OCI-LY1 (cell line): ENCODE data around the gene RRAD.

Experiments
- H2AFZ ChIP-seq: fragments of 200-600 bp; sonication (generic), shearing (Covaris generic); 2 replicates; pipeline ENCODE4 v1.6.0; 2014; ENCODE audit warnings: antibody characterized with exemption, mild to moderate bottlenecking, low read length
- H3F3A ChIP-seq: fragments of 200-600 bp; sonication (generic), shearing (Covaris generic); 2 replicates; pipeline ENCODE4 v1.6.0; 2014; ENCODE audit warnings: mild to moderate bottlenecking, antibody characterized with exemption, low read length, moderate library complexity; ENCODE audit not compliant: insufficient read depth
- H3K27ac ChIP-seq: fragments of 200-600 bp; sonication (generic); 2 replicates; pipeline ENCODE4 v1.5.1; 2014; ENCODE audit warnings: low read length, mixed run types, mild to moderate bottlenecking, low read depth; ENCODE audit not compliant: poor library complexity, severe bottlenecking
- H3K27me3 ChIP-seq: fragments of 200-600 bp; sonication (generic); 2 replicates; pipeline ENCODE4 v1.6.0; 2014; ENCODE audit warnings: antibody characterized with exemption, mild to moderate bottlenecking, low read length, moderate library complexity; ENCODE audit not compliant: insufficient read depth
- H3K36me3 ChIP-seq: fragments of 200-600 bp; sonication (generic); 2 replicates; pipeline ENCODE4 v1.6.1; 2014; ENCODE audit warnings: mild to moderate bottlenecking, antibody characterized with exemption, low read length, moderate library complexity, mixed read lengths; ENCODE audit not compliant: insufficient read depth
- H3K4me1 ChIP-seq: fragments of 200-600 bp; sonication (generic); 2 replicates; pipeline ENCODE4 v1.5.1; 2014; ENCODE audit warnings: mild to moderate bottlenecking, low read length, moderate library complexity; ENCODE audit not compliant: insufficient read depth, severe bottlenecking
- H3K4me2 ChIP-seq: fragments of 200-600 bp; sonication (generic), shearing (Covaris generic); 2 replicates; pipeline ENCODE4 v1.6.1; 2014; ENCODE audit warnings: low read length
- H3K4me3 ChIP-seq: fragments of 200-600 bp; sonication (generic); 2 replicates; pipeline ENCODE4 v1.5.1; 2014; ENCODE audit warnings: low read length, low read depth, mild to moderate bottlenecking, mixed read lengths; ENCODE audit not compliant: poor library complexity, severe bottlenecking
- H3K79me2 ChIP-seq: fragments of 200-600 bp; shearing (Covaris generic); 2 replicates; pipeline ENCODE4 v1.6.1; 2016; ENCODE audit warnings: mixed run types, low read length, mixed read lengths; ENCODE audit not compliant: insufficient read depth
- H3K9ac ChIP-seq: fragments of 200-600 bp; sonication (generic), shearing (Covaris generic); 2 replicates; pipeline ENCODE4 v1.6.1; 2014; ENCODE audit warnings: mild to moderate bottlenecking, low read length, mixed read lengths
- H3K9me2 ChIP-seq: fragments of 200-600 bp; sonication (generic), shearing (Covaris generic); 2 replicates; pipeline ENCODE4 v1.6.1; 2014; ENCODE audit warnings: low read depth, mild to moderate bottlenecking, low read length, mixed read lengths
- H3K9me3 ChIP-seq: fragments of 200-600 bp; shearing (Covaris generic); 2 replicates; pipeline ENCODE4 v1.6.1; 2014; ENCODE audit warnings: low read length, mixed read lengths
- H4K20me1 ChIP-seq: fragments of 200-600 bp; sonication (generic), shearing (Covaris generic); 2 replicates; pipeline ENCODE4 v1.6.0; 2016; ENCODE audit warnings: mild to moderate bottlenecking, low read length; ENCODE audit not compliant: insufficient read depth
- EZH2 ChIP-seq: fragments of 200-600 bp; sonication (generic), shearing (Covaris generic); IDR thresholded peaks from 2 replicates; pipeline ENCODE4 v1.8.0; 2017; ENCODE audit warnings: borderline replicate concordance, mixed run types, mild to moderate bottlenecking, antibody characterized with exemption, low read length, moderate library complexity, mixed read lengths
- TF ChIP-seq, protein P1 (sequence below): fragments of 200-600 bp; sonication (generic), shearing (Covaris generic); IDR thresholded peaks from 2 replicates; pipeline ENCODE4 v1.5.1; 2017; ENCODE audit warnings: mild to moderate bottlenecking, antibody characterized with exemption, low read length, moderate library complexity, mixed read lengths

Gene RRAD

DNA sequence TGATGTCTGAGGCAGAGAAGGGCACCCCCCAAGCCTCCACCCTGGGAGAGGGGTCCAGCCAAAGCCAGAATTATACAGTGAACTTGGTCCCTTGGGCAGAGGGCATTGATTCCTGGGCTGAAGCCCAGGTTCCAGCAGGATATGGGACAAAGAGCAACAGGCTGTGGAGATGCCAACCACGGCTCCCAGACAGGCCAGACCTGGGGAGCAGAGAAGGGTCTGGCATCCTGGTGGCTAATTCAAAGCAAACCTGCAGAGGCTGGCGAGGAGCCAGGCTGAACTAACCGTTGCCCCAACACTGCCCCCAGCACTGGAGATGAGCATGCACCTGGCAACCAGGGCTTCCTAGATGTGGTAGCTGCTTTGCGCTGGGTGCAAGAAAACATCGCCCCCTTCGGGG, 38.7 kb upstream of the RRAD start:
- Histone ChIP-seq H3K27me3 (no peaks in the 10 kb centered on the region; the same call in 1 of the 2 replicates), H3K9me3 (no peaks in the 10 kb centered on the region), H3K9me2 (no peaks in the 10 kb centered on the region), H3K27ac (no peak overlapping the region), H3K4me1 (peaks cover 13% of the 10 kb centered on the region), H3K79me2 (no peaks in the 10 kb centered on the region), H2AFZ (no peak overlapping the region), H3K4me3 (no peak overlapping the region), H3K4me2 (no peak overlapping the region), H3K9ac (no peak overlapping the region), H3K36me3 (no peaks in the 10 kb centered on the region), H4K20me1 (no peaks in the 10 kb centered on the region), H3F3A (no peaks in the 10 kb centered on the region)
- no peak for TF ChIP-seq EZH2
- TF ChIP-seq, protein P1, sequence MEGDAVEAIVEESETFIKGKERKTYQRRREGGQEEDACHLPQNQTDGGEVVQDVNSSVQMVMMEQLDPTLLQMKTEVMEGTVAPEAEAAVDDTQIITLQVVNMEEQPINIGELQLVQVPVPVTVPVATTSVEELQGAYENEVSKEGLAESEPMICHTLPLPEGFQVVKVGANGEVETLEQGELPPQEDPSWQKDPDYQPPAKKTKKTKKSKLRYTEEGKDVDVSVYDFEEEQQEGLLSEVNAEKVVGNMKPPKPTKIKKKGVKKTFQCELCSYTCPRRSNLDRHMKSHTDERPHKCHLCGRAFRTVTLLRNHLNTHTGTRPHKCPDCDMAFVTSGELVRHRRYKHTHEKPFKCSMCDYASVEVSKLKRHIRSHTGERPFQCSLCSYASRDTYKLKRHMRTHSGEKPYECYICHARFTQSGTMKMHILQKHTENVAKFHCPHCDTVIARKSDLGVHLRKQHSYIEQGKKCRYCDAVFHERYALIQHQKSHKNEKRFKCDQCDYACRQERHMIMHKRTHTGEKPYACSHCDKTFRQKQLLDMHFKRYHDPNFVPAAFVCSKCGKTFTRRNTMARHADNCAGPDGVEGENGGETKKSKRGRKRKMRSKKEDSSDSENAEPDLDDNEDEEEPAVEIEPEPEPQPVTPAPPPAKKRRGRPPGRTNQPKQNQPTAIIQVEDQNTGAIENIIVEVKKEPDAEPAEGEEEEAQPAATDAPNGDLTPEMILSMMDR, result peak; percentile 24; the same call in 1 of the 2 replicates

DNA sequence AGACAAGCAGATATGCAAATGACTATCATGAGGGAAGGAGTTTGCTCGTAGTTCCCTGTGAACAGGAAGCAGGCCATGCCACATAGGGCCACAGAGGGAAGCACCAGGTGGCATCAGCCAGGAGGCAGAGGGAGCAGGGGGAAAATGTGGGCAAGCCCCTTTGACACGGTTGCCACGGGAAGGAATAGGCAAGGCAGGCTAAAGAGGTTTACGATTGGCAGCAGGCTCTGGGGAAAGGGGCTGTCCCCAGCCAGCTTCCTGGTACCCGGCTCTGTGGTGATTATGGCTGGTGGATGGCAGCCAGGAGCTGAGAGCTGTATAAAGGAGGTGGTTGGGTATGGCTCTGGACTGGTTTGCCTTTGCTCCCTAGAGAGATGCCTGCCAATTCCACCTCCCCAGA, 36.6 kb upstream of the RRAD start:
- peaks cover 13% of the 10 kb centered on the region for H3K4me1 ChIP-seq
- H2AFZ ChIP-seq, result no peak overlapping the region; the same call in 1 of the 2 replicates
- H4K20me1 ChIP-seq, result no peaks in the 10 kb centered on the region
- no peaks in the 10 kb centered on the region for H3K27me3 ChIP-seq
- no peak overlapping the region for H3K27ac ChIP-seq
- H3K9me2 ChIP-seq, result no peaks in the 10 kb centered on the region
- H3K9me3 ChIP-seq, result no peaks in the 10 kb centered on the region
- H3K4me2 ChIP-seq, result peak overlapping the region; percentile 2; the same call in 1 of the 2 replicates
- no peak overlapping the region for H3K4me3 ChIP-seq
- H3K36me3 ChIP-seq, result no peaks in the 10 kb centered on the region
- TF ChIP-seq, protein P1, result no peak
- no peak for TF ChIP-seq EZH2
- H3F3A ChIP-seq, result no peaks in the 10 kb centered on the region
- H3K79me2 ChIP-seq, result no peaks in the 10 kb centered on the region
- H3K9ac ChIP-seq, result no peak overlapping the region

DNA sequence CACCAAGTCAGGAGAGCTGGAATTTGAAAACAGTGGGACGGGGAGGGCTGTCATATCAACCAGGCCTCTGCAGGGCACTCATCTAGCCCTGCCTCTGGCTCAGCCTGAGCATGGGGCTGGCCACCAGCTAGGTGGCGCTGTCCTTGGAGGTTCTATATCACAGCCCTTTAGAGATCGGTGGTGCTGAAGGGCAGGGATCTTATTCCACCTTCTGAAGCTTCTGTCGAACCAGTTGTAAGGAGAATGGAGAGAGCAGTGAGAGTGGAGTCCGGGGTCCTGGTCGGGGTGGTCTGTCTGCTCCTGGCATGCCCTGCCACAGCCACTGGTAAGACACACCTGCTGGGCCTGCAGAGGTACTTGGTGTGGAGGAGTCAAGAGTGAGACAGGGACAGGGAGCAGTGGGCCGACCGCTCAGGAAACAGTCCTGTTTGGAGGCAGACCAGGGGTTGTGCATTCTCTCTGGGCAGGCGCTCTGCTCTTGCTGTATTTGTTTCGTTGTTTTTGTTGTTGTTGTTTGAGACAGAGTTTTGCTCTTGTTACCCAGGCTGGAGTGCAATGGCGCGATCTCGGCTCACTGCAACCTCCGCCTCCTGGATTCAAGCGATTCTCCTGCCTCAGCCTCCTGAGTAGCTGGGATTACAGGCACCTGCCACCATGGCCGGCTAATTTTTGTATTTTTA, 35.9 kb upstream of the RRAD start, which contains the start of gene CES3:
TSS of gene CES3 (plus strand) at position 202 of the 680 bp plus-strand sequence. CDS start at position 244, 42 bp downstream.
- TF ChIP-seq EZH2, result no peak
- TF ChIP-seq, protein P1, result peak; percentile 95
- Histone ChIP-seq H3K27ac (no peak within 1 kb of the TSS), H3K4me1 (peaks cover 13% of the 10 kb centered on the region), H3K9me2 (no peaks in the 10 kb centered on the region), H2AFZ (no peak within 1 kb of the TSS; the same call in 1 of the 2 replicates), H4K20me1 (no peaks in the 10 kb centered on the region), H3K4me2 (peak within 1 kb of the TSS; percentile 25; the same call in 1 of the 2 replicates), H3K27me3 (no peaks in the 10 kb centered on the region), H3K9me3 (no peaks in the 10 kb centered on the region), H3K9ac (no peak within 1 kb of the TSS), H3K79me2 (no peaks in the 10 kb centered on the region), H3F3A (no peaks in the 10 kb centered on the region), H3K4me3 (peak within 1 kb of the TSS; percentile 10), H3K36me3 (no peaks in the 10 kb centered on the region)
